Loucy (cell line): Measurements from ENCODE around the gene RACK1.

Experiments used
- CTCF ChIP-seq: fragments of 200-600 bp; sonication (generic); conservative IDR thresholded peaks from 2 replicates; pipeline ENCODE4 v1.5.1; 2014; ENCODE audit warnings: mild to moderate bottlenecking, antibody characterized with exemption, low read length
- EZH2phosphoT487 ChIP-seq: fragments of 200-600 bp; IDR thresholded peaks from 2 replicates; pipeline ENCODE4 v1.6.1; 2018; ENCODE audit warnings: antibody characterized with exemption, mild to moderate bottlenecking, moderate library complexity, borderline replicate concordance

- no peak for TF ChIP-seq CTCF
- TF ChIP-seq EZH2phosphoT487, result no peak
Measured at GRCh38 chr5:181187500-181188213, 56.0 kb downstream of the RACK1 start.
